Measurements from ENCODE around the gene CCNG2. TPM values are rescaled to one million over a fixed set of nuclear protein-coding genes. Genes with fewer than 3 reads are reported as not detected.

The CCNG2 gene
- total RNA-seq, 1 experiment from 2014 or later = 10.6 TPM

GRCh38 chr4:77127215-77127614 lies 29.8 kb upstream of the CCNG2 start:
- Histone ChIP-seq H2BK20ac (ENCODE audit: low read depth, low read length, poor library complexity, severe bottlenecking) (no peak overlapping the region), H3K4ac (ENCODE audit: low read depth, low read length) (no peak overlapping the region), H4K91ac (ENCODE audit: insufficient read length, low read depth, low read length) (no peak overlapping the region), H3K79me1 (ENCODE audit: insufficient read depth, low read depth, low read length, poor library complexity, severe bottlenecking) (no peaks in the 10 kb centered on the region), H2BK5ac (ENCODE audit: insufficient read length, low read length) (no peak overlapping the region), H3K4me1 (ENCODE audit: insufficient read depth, low read length) (peaks cover 2% of the 10 kb centered on the region; the same call in 1 of the 2 replicates), H2AFZ (ENCODE audit: low read length) (no peak overlapping the region), H3K23me2 (ENCODE audit: insufficient read length, low read depth, low read length, poor library complexity, severe bottlenecking) (no peaks in the 10 kb centered on the region), H2BK12ac (ENCODE audit: insufficient read length, low read depth, low read length) (no peak overlapping the region), H3K56ac (ENCODE audit: insufficient read length, low read depth, low read length) (no peak overlapping the region), H3K23ac (ENCODE audit: insufficient read length, low read depth, low read length) (no peak overlapping the region), H3K79me2 (ENCODE audit: insufficient read depth, low read length) (no peaks in the 10 kb centered on the region), H4K5ac (ENCODE audit: insufficient read length, low read depth, low read length) (no peak overlapping the region), H3K27me3 (ENCODE audit: insufficient read depth, low read length) (no peaks in the 10 kb centered on the region), H4K20me1 (ENCODE audit: control insufficient read depth, insufficient read depth, insufficient read length) (no peaks in the 10 kb centered on the region), H3T11ph (ENCODE audit: low read length) (no peak overlapping the region), H3K18ac (ENCODE audit: insufficient read length, low read depth, low read length) (no peak overlapping the region), H3K4me2 (ENCODE audit: insufficient read depth, insufficient read length, low read length) (no peak overlapping the region), H3K27ac (ENCODE audit: insufficient read length, low read depth, low read length) (no peak overlapping the region), H2BK15ac (ENCODE audit: low read depth, low read length) (no peak overlapping the region), H3K9ac (ENCODE audit: extremely low read depth, insufficient read length, low read length) (no peak overlapping the region), H3K9me3 (ENCODE audit: control insufficient read depth, low read depth, low read length) (no peaks in the 10 kb centered on the region), H4K8ac (replicated peaks; ENCODE audit: insufficient read length, low read depth, low read length) (no peak overlapping the region), H3K14ac (ENCODE audit: insufficient read depth, low read length) (no peak overlapping the region), H2BK120ac (ENCODE audit: low read depth, low read length, poor library complexity, severe bottlenecking) (no peak overlapping the region), H2AK5ac (ENCODE audit: insufficient read length, low read length) (no peak overlapping the region)
- no CpG with 5 or more reads among the region's 2 CpGs for WGBS (ENCODE audit: extremely low coverage, insufficient read length, low lambda C conversion rate)
- H3K36me3 Mint-ChIP-seq (ENCODE audit: insufficient read depth in 1 of 3, low read depth in 3 of 3) = no peaks in the 10 kb centered on the region; a peak in 1 of 7 replicates
- H3K27me3 Mint-ChIP-seq (ENCODE audit: low read depth) = no peaks in the 10 kb centered on the region
- DNase-seq = no peak
- H3K9me3 Mint-ChIP-seq = peaks cover 3 to 6% of the 10 kb centered on the region in 2 experiments; a peak in 2 of 5 replicates
- H3K4me3 Mint-ChIP-seq = no peak overlapping the region
- no peak overlapping the region for H3K27ac Mint-ChIP-seq
- no peak for TF ChIP-seq CTCF (conservative IDR thresholded peaks at IDR 0.05)
- H3K4me1 Mint-ChIP-seq = peaks cover 27 to 39% of the 10 kb centered on the region in 2 experiments

Measured in H9 (cell line).